ENCODE data around the gene EPM2A.

EPM2A gene

GRCh38 chr6:145670311-145670710 is 65.0 kb downstream of the EPM2A start:
- DNase-seq (ENCODE audit: low read depth): no peak
- Histone ChIP-seq H3K4me1 (ENCODE audit: control insufficient read depth, insufficient read depth, low read length) (peaks cover 14% of the 10 kb centered on the region), H3K36me3 (ENCODE audit: control insufficient read depth, insufficient read depth, low read length, severe bottlenecking) (no peaks in the 10 kb centered on the region), H3K9ac (ENCODE audit: low read length) (no peak overlapping the region), H3K4me3 (ENCODE audit: low read length) (peak overlapping the region; percentile 45), H3K27me3 (replicated peaks; ENCODE audit: control insufficient read depth, insufficient read depth, low read length) (no peaks in the 10 kb centered on the region), H3K9me3 (ENCODE audit: control insufficient read depth, low read length) (no peaks in the 10 kb centered on the region)

GRCh38 chr6:145669627-145670034 is 65.7 kb downstream of the EPM2A start:
- H3K4me3 ChIP-seq (ENCODE audit: low read length): peak overlapping the region; percentile 45
- peaks cover 14% of the 10 kb centered on the region for H3K4me1 ChIP-seq (ENCODE audit: control insufficient read depth, insufficient read depth, low read length)
- H3K9me3 ChIP-seq (ENCODE audit: control insufficient read depth, low read length): no peaks in the 10 kb centered on the region
- H3K9ac ChIP-seq (ENCODE audit: low read length): no peak overlapping the region
- H3K36me3 ChIP-seq (ENCODE audit: control insufficient read depth, insufficient read depth, low read length, severe bottlenecking): no peaks in the 10 kb centered on the region
- DNase-seq (ENCODE audit: low read depth): peak; percentile 60
- no peaks in the 10 kb centered on the region for H3K27me3 ChIP-seq (replicated peaks; ENCODE audit: control insufficient read depth, insufficient read depth, low read length)

- no peak overlapping the region for H3K4me3 ChIP-seq (ENCODE audit: low read length)
- H3K36me3 ChIP-seq (ENCODE audit: control insufficient read depth, insufficient read depth, low read length, severe bottlenecking): no peaks in the 10 kb centered on the region
- peaks cover 14% of the 10 kb centered on the region for H3K4me1 ChIP-seq (ENCODE audit: control insufficient read depth, insufficient read depth, low read length)
- no peak overlapping the region for H3K9ac ChIP-seq (ENCODE audit: low read length)
- no peaks in the 10 kb centered on the region for H3K27me3 ChIP-seq (replicated peaks; ENCODE audit: control insufficient read depth, insufficient read depth, low read length)
- no peak for DNase-seq (ENCODE audit: low read depth)
- no peaks in the 10 kb centered on the region for H3K9me3 ChIP-seq (ENCODE audit: control insufficient read depth, low read length)
Observed at GRCh38 chr6:145668844-145669243, 66.5 kb downstream of the EPM2A start.

GRCh38 chr6:145660676-145661075 is 74.6 kb downstream of the EPM2A start:
- Histone ChIP-seq H3K4me1 (ENCODE audit: control insufficient read depth, insufficient read depth, low read length) (no peaks in the 10 kb centered on the region), H3K4me3 (ENCODE audit: low read length) (no peak overlapping the region)
- DNase-seq (ENCODE audit: low read depth): no peak

GRCh38 chr6:145656128-145656527 is 79.2 kb downstream of the EPM2A start:
- H3K27me3 ChIP-seq (replicated peaks; ENCODE audit: control insufficient read depth, insufficient read depth, low read length): no peaks in the 10 kb centered on the region
- H3K9ac ChIP-seq (ENCODE audit: low read length): no peak overlapping the region
- no peak overlapping the region for H3K4me3 ChIP-seq (ENCODE audit: low read length)
- H3K36me3 ChIP-seq (ENCODE audit: control insufficient read depth, insufficient read depth, low read length, severe bottlenecking): no peaks in the 10 kb centered on the region
- no peaks in the 10 kb centered on the region for H3K4me1 ChIP-seq (ENCODE audit: control insufficient read depth, insufficient read depth, low read length)
- no peaks in the 10 kb centered on the region for H3K9me3 ChIP-seq (ENCODE audit: control insufficient read depth, low read length)
- no peak for DNase-seq (ENCODE audit: low read depth)

More at GRCh38 chr6:145660676-145661075, 74.6 kb downstream of the EPM2A start:
- Histone ChIP-seq H3K27me3 (replicated peaks; ENCODE audit: control insufficient read depth, insufficient read depth, low read length) (no peaks in the 10 kb centered on the region), H3K9me3 (ENCODE audit: control insufficient read depth, low read length) (no peaks in the 10 kb centered on the region), H3K9ac (ENCODE audit: low read length) (no peak overlapping the region), H3K36me3 (ENCODE audit: control insufficient read depth, insufficient read depth, low read length, severe bottlenecking) (no peaks in the 10 kb centered on the region)

GRCh38 chr6:145652572-145652971 is 82.7 kb downstream of the EPM2A start:
- H3K9ac ChIP-seq (ENCODE audit: low read length): no peak overlapping the region
- no peaks in the 10 kb centered on the region for H3K27me3 ChIP-seq (replicated peaks; ENCODE audit: control insufficient read depth, insufficient read depth, low read length)
- no peak for DNase-seq (ENCODE audit: low read depth)
- H3K9me3 ChIP-seq (ENCODE audit: control insufficient read depth, low read length): no peaks in the 10 kb centered on the region
- H3K36me3 ChIP-seq (ENCODE audit: control insufficient read depth, insufficient read depth, low read length, severe bottlenecking): no peaks in the 10 kb centered on the region
- no peak overlapping the region for H3K4me3 ChIP-seq (ENCODE audit: low read length)
- H3K4me1 ChIP-seq (ENCODE audit: control insufficient read depth, insufficient read depth, low read length): no peaks in the 10 kb centered on the region

GRCh38 chr6:145651988-145652387 is 83.3 kb downstream of the EPM2A start:
- Histone ChIP-seq H3K9me3 (ENCODE audit: control insufficient read depth, low read length) (no peaks in the 10 kb centered on the region), H3K27me3 (replicated peaks; ENCODE audit: control insufficient read depth, insufficient read depth, low read length) (no peaks in the 10 kb centered on the region), H3K4me1 (ENCODE audit: control insufficient read depth, insufficient read depth, low read length) (no peaks in the 10 kb centered on the region), H3K36me3 (ENCODE audit: control insufficient read depth, insufficient read depth, low read length, severe bottlenecking) (no peaks in the 10 kb centered on the region), H3K4me3 (ENCODE audit: low read length) (no peak overlapping the region), H3K9ac (ENCODE audit: low read length) (no peak overlapping the region)
- DNase-seq (ENCODE audit: low read depth): no peak

- H3K27me3 ChIP-seq (replicated peaks; ENCODE audit: control insufficient read depth, insufficient read depth, low read length): no peaks in the 10 kb centered on the region
- no peaks in the 10 kb centered on the region for H3K9me3 ChIP-seq (ENCODE audit: control insufficient read depth, low read length)
- no peak for DNase-seq (ENCODE audit: low read depth)
- no peak overlapping the region for H3K4me3 ChIP-seq (ENCODE audit: low read length)
- no peaks in the 10 kb centered on the region for H3K4me1 ChIP-seq (ENCODE audit: control insufficient read depth, insufficient read depth, low read length)
- H3K36me3 ChIP-seq (ENCODE audit: control insufficient read depth, insufficient read depth, low read length, severe bottlenecking): no peaks in the 10 kb centered on the region
- no peak overlapping the region for H3K9ac ChIP-seq (ENCODE audit: low read length)
Observed at GRCh38 chr6:145648149-145648548, 87.2 kb downstream of the EPM2A start.

- Histone ChIP-seq H3K9ac (ENCODE audit: low read length) (no peak overlapping the region), H3K4me1 (ENCODE audit: control insufficient read depth, insufficient read depth, low read length) (no peaks in the 10 kb centered on the region), H3K9me3 (ENCODE audit: control insufficient read depth, low read length) (no peaks in the 10 kb centered on the region), H3K27me3 (replicated peaks; ENCODE audit: control insufficient read depth, insufficient read depth, low read length) (no peaks in the 10 kb centered on the region), H3K36me3 (ENCODE audit: control insufficient read depth, insufficient read depth, low read length, severe bottlenecking) (no peaks in the 10 kb centered on the region), H3K4me3 (ENCODE audit: low read length) (no peak overlapping the region)
- no peak for DNase-seq (ENCODE audit: low read depth)
Observed at GRCh38 chr6:145647602-145648001, 87.7 kb downstream of the EPM2A start.

GRCh38 chr6:145643760-145644159 is 91.6 kb downstream of the EPM2A start:
- Histone ChIP-seq H3K36me3 (ENCODE audit: control insufficient read depth, insufficient read depth, low read length, severe bottlenecking) (no peaks in the 10 kb centered on the region), H3K9me3 (ENCODE audit: control insufficient read depth, low read length) (no peaks in the 10 kb centered on the region), H3K4me1 (ENCODE audit: control insufficient read depth, insufficient read depth, low read length) (no peaks in the 10 kb centered on the region), H3K27me3 (replicated peaks; ENCODE audit: control insufficient read depth, insufficient read depth, low read length) (no peaks in the 10 kb centered on the region), H3K9ac (ENCODE audit: low read length) (no peak overlapping the region), H3K4me3 (ENCODE audit: low read length) (no peak overlapping the region)
- DNase-seq (ENCODE audit: low read depth): no peak

GRCh38 chr6:145633981-145634627 is 101.2 kb downstream of the EPM2A start:
- Histone ChIP-seq H3K4me3 (ENCODE audit: low read length) (no peak overlapping the region), H3K4me1 (ENCODE audit: control insufficient read depth, insufficient read depth, low read length) (no peaks in the 10 kb centered on the region), H3K27me3 (replicated peaks; ENCODE audit: control insufficient read depth, insufficient read depth, low read length) (no peaks in the 10 kb centered on the region), H3K36me3 (ENCODE audit: control insufficient read depth, insufficient read depth, low read length, severe bottlenecking) (no peaks in the 10 kb centered on the region), H3K9me3 (ENCODE audit: control insufficient read depth, low read length) (no peaks in the 10 kb centered on the region), H3K9ac (ENCODE audit: low read length) (no peak overlapping the region)
- DNase-seq (ENCODE audit: low read depth): peak; percentile 94

- Histone ChIP-seq H3K27me3 (replicated peaks; ENCODE audit: control insufficient read depth, insufficient read depth, low read length) (no peaks in the 10 kb centered on the region), H3K4me3 (ENCODE audit: low read length) (no peak overlapping the region), H3K9ac (ENCODE audit: low read length) (no peak overlapping the region), H3K9me3 (ENCODE audit: control insufficient read depth, low read length) (no peaks in the 10 kb centered on the region), H3K36me3 (ENCODE audit: control insufficient read depth, insufficient read depth, low read length, severe bottlenecking) (no peaks in the 10 kb centered on the region), H3K4me1 (ENCODE audit: control insufficient read depth, insufficient read depth, low read length) (no peaks in the 10 kb centered on the region)
- no peak for DNase-seq (ENCODE audit: low read depth)
Observed at GRCh38 chr6:145632971-145633370, 102.3 kb downstream of the EPM2A start.

All from adipocyte (in vitro differentiated cells).